GM23248 (cell line): Measurements from ENCODE around the gene GPR89B.

Source experiments
- EZH2 ChIP-seq: fragments of 200-600 bp; sonication (generic); IDR thresholded peaks from 2 replicates; pipeline ENCODE4 v1.6.1; 2018; ENCODE audit warnings: antibody characterized with exemption, mild to moderate bottlenecking; ENCODE audit not compliant: insufficient read depth, poor library complexity, severe bottlenecking
- EZH2phosphoT487 ChIP-seq: fragments of 200-600 bp; sonication (generic); IDR thresholded peaks from 2 replicates; pipeline ENCODE4 v1.6.1; 2018; ENCODE audit warnings: antibody characterized with exemption, moderate library complexity, mild to moderate bottlenecking, low read depth; ENCODE audit not compliant: insufficient read depth

DNA sequence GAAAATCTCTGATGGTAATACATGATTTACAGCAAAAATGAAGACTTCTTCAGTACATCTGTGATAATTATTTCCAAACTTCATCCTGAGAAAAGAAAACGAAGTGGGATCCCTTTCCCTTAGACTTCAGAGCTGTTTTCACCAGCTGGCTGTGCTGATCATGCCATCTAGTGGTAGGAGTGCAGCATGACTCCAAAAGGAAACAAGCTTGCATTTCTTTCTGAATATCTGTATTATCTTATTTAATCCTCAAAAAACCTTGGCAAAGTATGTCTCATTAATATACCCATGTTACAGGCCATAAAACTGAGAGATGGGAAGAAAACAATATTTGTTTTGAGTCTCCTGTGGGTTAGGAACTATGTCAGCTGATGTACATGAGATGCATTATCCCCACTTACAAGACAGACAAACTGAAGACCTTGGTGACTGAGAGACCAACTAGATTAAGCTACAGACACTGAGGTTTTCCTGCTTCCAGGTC is 35.4 kb upstream of the GPR89B start:
- TF ChIP-seq EZH2phosphoT487, result no peak
- TF ChIP-seq EZH2, result no peak
